AG08395 (cell line): ENCODE measurements around the gene ACSF3.
A peak's percentile ranks its signal among the peaks of the same experiment; 100 is the strongest.

ENCODE experiments used
- DNase-seq: peaks from one replicate; pipeline ENCODE4 v3.0.0; 2012; ENCODE audit warnings: mixed read lengths, low spot score

Gene ACSF3

DNA sequence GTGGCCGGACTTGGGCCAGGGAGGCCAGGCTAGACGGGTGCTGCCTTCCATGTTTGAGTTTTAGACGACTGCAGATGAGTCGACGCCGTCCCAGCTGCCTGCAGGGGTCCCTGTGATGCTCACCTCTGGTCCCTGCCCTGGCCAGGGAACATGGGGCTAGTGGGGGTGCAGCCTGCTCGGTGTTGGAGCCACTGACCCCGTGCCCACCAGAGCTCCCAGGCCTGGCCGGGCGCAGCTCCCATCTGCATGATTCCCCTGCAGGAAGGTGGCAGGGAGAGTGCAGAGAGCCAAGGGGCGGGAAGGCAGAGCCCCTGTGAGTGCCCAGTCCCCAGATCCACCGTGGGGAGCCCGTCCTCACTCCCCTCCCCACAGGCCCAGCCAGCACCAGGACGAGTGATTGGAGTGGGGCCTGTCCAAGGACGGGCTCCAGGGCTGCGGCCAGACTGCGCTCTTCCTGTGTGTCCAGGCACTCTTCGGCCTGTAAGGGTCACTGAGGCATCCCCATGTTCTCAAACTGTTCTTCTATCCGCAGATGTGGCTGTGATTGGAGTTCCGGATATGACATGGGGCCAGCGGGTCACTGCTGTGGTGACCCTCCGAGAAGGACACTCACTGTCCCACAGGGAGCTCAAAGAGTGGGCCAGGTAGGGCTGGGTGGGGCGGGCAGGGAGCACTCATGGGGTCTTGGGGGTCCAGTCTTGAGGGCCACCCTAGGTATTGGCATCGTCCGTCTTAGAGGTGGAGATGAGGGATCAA, 51.9 kb downstream of the ACSF3 start:
- no peak for DNase-seq

DNA sequence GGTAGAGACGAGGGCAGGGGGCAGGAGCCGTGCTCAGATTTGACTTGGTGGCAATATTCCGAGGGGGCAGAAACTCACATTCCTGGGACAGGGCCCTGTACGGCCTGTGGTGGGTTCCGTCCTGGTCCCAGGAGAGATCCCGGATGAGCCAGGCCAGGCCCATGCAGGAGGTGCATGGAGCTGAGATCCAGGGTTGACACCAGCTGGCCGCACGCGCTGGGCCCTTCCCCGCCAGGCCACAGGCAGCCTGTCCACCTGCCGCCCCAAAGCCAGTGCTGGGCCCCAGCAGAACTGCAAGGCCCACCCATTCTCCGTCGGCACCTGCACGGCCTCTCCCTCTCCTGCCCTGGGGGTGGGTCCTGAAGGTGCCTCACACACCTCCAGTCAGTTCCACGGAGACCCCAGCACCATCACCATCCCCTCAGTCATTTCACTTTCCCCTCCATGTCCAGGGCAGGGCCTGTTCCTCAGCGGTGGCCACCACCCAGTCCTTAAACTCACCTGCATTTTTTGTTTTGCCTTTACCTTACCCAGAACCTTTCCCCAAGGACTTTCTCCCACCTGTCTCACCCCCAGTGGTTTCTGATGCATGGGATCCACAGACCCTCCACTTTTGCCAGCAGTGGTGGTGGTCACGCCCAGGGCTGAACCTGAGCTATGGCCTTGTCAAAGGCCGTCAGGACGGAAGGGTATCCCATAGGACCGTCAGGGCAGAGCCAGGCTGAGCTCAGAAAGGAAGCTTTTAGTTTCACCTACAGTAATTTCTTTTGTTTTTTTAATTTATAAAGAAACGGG, 52.8 kb downstream of the ACSF3 start:
- no peak for DNase-seq

DNA sequence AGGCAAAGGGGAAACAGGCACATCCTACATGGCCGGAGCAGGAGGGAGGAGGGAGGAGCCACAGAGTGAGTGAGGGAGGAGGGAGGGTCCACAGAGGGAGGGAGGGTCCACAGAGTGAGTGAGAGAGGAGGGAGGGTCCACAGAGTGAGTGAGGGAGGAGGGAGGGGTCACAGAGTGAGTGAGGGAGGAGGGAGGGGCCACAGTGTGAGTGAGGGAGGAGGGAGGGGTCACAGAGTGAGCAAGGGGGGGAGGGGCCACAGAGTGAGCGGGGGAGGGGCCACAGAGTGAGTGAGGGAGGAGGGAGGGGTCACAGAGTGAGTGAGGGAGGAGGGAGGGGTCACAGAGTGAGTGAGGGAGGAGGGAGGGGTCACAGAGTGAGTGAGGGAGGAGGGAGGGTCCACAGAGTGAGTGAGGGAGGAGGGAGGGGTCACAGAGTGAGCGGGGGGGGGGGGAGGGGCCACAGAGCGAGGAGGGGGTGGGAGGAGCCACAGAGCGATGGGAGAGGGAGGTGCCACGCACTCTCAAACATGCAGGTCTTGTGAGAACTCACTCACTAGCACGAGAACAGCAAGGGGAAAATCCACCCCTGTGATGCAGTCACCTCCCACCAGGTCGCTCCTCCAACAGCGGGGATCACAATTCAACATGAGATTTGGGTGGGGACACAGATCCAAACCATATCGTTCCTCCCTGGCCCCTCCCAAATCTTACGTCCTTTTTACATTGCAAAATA, 53.6 kb downstream of the ACSF3 start:
- no peak for DNase-seq

DNA sequence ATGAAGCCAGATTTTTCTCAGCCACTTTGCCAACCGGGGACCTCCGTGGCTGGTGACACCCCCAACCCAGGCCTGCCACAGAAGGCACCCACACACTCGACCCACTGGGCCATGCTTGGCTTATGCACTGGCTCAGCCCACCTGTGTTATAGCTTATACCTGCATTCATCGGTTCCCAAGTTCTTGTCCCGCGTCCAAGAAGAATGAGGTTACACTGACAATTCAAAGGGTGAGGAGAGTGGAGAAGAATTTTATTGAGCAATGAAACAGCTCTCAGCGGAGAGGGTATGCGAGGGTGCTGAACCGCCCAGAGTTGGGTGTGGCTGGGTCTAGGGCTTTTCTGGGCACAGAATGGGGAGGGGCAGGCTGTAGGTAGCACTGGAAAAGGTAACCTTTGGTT, 55.7 kb downstream of the ACSF3 start:
- no peak for DNase-seq

DNA sequence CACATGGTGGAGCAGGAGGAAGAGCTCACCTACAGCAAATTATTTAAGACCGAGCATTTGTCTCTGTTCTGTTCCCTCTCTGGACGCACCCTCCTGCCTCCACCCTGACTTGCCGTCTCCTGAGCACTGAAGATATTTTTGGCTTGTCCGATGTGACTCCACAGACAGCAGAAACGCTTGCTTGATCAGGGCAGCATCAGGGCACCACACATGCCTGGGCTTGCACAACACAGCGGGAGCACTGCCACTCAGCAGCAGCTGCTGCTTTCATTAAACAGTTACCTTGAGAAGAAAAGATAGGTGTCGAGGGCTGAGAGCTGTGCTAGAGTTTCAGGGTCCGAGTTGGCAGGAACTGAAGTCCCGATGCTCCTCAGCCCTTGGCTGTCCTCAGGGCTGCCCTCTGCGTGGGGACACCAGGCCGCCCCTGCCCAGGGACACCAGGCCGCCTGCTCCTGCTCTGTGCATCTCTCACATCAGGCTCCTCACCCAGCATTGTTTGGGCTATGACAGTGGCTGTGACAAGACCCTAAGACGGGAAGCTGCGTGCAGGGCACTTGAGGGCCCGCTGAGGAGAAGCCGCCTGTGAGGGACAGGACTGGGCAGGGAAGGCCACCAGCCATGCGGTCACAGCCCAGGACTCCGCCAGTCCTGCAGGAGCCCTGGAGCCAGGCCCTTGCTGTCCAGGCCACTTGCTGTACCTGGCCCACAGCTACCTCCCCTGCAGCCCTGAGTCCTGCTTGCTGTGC, 56.6 kb downstream of the ACSF3 start:
- DNase-seq = no peak

DNA sequence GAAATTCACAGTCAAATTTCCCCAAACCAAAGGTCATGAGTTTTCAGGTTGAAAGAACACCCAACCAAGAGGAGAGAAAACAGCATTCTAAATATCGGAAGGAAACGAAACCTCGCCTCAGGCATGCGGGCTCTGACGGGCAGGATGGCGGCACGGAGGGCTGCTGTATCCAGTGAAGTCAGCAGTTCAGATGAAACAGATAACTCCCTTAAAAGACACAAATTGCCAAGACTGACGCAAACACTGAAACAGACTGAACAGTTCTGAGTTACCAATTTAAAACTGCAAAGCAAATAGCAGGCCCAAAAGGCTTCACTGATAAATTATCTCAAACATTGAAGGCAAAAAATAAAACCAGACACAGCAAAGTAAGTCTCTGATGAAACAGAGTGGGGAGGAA, 57.3 kb downstream of the ACSF3 start:
- no peak for DNase-seq

DNA sequence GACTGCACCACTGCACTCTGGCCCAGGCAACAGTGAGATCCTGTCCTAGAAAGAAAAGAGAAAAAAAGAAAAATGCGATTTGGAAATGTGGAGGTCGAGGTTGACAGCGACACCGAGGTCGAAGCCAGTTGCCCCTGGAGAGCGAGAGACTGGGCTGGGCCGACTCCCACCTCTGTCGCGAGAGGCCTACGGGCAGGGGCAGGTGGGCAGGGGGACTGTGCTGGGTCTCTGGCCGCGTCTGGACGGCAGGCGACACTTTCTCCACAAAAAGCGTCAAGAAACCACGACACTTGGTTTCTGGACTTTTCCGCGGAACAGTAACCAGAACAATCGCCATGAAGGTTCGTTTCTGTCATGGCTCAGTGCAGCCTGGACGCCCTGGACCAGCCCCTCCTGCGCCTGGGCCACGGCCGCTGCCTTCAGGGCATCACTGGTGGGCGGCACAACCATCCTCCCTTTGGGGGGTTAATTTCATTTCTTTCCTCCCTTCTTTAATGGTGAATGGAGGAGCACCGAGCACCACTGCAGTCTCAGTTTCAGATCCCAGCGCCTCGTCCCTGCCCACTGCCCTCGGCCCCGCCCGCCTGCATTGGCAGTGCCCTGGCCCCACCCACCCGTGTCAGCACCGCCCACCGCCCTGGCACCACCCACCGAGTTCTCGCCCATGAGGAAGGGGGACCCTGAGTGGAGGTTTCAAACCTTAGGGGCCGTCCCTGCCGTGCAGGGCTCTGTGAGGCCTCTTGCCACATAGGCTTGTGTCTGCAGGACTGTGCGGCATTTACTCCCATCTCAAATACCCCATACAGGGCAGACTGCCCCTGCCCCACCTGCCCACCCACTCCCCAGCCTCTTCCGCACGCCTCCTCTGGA, 59.4 kb downstream of the ACSF3 start:
- no peak for DNase-seq

DNA sequence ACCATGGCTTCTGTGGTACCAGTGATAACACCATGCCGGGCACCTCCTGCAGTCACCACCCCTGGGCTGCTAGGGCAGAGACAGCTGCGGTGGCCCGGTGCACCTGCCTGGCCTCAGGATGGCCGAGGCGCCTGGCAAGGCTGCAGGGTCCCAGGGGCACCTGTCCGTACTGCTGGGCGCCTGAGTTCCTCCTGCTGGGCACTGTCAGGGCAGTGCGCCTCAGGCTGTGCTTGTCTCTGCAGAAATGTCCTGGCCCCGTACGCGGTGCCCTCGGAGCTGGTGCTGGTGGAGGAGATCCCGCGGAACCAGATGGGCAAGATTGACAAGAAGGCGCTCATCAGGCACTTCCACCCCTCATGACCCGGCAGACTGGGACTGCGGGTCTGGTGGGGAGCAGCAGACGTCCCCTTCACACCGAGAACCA, 60.2 kb downstream of the ACSF3 start:
- DNase-seq = no peak

DNA sequence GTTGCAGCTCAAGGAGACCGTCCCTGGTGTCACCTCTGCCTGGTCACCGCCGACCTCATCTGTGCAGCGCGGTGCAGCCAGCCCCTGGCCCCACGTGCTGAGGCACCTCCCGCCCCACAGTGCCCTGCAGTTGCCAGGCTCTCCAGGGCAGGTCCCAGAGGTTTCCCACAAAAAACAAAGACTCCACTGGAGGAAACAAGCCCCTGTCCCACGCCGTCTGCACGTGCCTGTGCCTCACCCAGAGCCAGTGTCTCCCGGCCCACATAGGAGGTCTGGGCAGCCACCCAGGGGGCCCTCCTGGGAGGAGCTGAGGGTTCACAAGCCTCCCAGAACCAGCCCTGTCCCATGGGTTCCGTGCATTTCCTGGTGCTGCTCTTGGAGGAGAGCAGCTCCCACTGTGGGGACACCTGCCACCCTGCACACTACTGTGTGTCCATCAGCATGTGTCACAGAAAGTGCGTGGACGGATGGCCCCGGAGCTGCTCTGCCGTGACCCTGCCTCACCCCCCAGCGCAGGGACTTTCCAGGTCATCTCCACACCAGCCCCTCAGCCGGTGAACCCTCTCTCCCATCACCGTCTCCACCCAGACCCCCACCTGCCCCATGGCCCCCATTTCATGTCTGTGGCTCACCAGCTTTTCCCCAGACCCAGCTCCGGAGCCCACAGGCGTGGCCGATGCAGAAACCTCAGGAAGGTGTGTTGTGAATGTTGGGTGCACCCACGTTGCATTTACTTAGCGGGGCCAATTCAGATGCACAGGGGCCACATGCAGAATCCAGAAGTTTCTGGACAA, 60.9 kb downstream of the ACSF3 start:
- no peak for DNase-seq

DNA sequence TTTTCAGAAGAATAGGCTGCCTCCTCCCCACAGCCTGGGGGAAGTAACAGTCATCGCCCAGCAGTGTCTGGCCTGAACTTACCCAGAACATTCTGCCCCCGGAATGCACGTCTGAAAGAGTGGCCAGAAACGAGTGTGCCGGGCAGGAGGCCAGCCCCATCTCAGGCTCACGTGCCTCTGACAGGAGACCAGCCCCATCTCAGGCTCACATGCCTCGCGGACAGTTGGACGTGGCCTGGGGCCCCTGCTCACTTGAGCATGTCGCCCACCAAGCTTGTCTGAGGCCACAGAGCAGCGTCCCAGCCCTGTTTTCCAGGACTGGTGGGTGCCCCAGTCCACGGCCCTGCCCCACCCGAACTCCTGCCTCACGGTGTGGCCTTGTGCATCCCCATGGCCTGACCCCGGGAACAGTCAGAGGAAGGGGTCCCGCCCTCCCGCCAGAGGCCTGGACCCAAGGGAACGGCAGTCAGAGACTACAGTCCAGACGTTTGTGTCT, 61.6 kb downstream of the ACSF3 start:
- DNase-seq = peak; percentile 84

DNA sequence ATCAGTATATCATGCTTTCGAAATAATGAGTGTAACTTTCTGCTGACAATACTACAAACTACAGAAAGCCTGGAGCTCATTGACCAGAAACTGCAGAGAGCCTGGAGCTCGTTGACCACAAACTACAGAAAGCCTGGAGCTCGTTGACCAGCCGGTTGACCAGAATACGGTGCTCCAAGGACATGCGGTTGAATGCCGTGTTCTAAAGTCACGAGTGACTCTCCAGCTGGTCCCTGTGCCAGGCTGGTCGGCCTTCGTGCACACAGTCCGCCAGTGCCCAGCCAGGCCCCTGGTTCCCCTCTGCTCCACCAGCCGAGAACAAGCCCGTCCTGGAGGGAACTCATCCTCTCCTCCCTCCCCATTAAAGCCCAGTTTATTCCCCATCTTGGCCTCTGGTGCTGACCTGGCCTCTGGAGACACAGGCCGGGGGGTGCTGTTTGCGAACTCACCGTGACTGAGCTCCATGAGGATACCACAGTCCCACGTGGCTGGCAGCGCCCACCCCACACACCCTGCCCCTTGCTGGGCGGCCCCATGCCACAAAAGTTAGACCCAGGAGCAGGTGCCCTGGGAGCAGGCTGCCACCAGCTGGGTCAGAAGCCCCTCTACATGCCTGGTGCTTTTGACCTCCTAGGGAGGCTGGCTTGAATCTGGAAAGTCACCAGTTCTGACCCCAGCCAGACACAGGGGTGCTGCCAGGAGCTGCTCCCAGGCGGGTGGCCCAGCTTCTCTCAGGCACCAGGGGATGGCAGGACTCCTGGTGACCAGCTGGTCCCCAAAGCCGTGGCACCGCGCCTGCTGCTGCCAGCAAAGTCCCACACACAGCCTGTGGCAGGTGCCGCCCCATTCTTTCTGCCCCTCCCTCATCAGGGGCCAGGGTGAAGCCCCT, 62.4 kb downstream of the ACSF3 start:
- no peak for DNase-seq

DNA sequence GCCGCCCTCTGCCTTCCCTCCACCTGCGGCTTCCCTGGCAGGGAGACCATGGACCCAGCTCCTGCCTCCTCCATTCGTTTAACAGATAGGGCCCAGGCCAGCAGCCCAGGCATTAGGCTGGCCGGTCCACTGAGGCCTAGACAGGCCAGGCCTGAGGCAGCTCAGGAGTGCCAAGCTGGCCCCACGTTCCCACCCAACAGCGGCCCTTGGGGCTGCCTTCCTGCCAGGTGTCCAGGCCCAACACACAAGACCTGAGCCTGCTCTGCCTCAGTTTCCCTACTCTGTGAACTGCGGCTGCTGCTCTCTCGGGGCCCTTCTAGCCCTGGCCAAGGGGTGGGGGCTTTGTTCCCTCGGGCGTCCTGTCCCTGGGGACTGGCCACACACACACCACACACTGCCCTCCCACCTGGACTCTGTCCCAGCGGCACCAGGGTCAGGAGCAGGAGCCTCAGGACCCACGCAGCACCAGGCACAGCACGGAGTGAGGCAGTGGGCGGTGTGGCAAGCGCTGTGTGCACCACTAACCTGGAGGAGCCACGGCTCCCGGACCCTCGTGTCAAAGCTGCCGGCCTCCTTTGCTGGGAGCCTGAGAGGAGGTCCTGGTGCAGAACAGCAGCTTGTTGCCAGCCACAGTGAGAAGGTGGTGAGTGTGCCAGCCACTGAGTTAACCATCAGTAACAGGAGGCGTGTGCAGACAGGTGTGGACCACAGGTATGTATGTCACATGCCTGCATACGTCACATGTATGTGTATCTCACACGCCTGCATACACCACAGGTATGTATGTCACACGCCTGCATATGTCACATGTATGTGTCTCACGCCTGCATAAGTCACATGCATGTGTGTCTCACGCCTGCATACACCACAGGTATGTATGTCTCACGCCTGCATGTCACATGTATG, 63.3 kb downstream of the ACSF3 start:
- DNase-seq = no peak

DNA sequence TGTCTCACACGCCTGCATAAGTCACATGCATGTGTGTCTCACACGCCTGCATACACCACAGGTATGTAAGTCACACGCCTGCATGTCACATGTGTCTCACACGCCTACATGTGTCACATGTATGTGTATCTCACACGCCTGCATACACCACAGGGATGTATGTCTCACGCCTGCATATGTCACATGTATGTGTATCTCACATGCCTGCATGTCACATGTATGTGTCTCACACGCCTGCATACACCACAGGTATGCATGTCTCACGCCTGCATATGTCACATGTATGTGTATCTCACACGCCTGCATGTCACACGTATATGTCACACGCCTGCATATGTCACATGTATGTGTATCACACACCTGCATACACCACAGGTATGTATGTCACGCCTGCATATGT, 64.1 kb downstream of the ACSF3 start:
- no peak for DNase-seq

DNA sequence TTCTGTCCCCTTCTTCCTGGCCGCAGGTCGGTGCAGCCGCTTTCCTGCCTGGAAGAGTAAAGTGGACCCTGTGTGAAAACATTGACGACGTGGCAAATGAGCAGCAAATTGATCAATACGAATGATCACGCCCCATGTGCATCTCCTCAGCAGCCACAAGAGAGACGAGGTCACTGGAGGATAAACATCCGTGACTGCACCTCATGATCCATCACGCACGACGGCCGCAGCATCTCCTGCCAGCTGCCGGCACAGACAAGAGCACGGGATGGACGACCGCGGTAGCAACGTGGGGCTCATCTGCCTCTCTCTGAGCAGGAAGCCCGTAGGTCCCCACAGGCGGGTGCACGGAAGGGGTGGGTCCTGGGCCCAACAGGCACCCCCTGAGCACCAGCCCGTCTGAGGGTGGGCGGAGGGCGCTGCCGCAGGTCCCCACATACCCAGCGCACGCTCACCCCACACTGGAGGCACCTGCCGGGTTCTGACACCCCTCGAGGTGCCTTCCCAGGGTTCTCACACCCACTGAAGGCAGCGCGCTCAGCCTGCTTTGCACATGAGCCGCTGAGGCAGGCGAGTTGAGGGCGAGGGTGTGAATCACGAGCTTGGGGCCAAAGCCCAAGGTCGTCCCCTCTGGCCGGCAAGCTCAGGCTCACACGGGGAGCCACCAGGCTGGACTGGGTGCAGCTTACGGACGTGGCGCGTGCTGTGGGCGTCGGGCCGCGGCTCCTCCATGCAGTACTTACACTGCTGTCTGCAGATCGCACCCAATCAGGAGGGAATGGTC, 65.6 kb downstream of the ACSF3 start:
- no peak for DNase-seq

DNA sequence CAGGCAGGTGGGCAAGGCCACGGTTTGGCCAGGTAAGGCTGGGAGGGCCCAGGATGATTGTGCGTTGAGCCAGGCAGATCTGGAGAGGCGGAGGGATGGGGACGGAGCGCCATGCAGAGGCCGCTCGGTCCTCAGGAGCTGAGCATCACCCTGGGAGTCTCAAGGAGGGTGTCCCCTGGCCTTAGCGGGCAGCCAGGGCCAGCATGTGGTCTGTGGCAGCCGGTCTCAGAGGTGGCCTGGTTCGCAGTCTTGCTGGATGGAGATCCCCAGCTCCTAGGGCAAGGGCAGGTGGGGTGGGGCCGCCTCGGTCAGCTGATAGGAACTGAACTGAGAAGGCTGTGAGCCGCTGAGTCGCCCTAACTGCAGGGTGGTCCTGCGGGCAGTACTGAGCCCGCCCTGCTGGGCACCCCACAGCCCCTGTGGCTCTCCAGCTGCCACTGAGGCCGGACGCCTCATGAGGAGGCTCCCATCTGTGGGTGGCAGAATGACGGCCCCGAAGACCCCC, 66.2 kb downstream of the ACSF3 start:
- no peak for DNase-seq

DNA sequence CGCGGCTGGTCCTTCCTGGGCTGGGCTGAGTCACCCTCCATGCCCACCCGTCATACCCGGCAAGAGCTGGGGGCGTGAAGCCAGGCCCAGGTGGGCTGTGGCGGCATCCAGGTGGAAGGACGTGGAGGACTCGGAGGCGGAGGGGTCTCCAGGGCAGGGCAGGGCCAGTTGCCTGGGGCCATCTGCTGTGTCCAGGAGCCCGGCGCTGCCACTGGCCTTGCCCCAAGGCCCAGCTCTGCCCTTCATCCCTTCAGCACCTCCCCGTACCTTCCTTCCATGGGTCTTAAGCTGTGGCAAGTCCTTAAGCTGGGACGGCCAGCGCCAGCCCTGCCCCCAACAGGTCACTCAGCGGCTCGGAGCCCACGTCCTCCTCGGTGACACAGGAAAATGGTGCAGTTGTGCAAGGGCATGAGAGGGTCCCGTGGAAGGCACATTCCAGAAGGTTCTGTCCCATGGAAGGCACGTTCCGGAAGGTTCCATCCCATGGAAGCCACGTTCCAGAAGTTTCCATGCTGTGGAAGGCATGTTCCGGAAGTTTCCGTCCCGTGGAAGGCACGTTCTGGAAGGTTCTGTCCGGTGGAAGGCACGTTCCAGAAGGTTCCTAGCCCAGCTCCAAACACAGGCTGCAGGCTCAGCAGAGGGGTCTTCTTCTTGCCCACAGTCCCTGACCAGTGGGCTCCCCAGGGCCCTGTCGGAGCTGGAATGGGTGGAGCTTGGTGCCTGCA, 67.5 kb downstream of the ACSF3 start:
- DNase-seq = no peak
